Measurements from ENCODE around the gene HOXB7. TPM values are rescaled to one million over a fixed set of nuclear protein-coding genes. Genes with fewer than 3 reads are reported as not detected.
A peak's percentile ranks its signal among the peaks of the same experiment; 100 is the strongest.

The HOXB7 gene
- total and polyA plus RNA-seq, 4 donors: 0.08 to 0.31 (median 0.27) TPM

DNA sequence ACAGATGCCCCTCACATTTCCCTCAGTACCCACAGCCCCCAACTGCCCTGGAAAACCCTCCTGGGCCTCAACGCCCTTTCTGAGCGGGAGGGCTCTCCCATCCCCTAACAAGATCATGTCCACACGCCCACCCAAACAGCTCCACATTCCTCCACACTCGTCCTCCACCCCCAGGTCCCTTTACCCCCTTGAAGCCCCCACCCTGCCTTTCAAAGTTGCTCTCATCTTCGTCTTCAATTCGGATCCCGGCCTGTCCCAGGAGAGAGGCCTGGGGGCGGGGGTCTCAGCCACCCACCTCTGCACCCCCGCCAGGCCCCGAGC lies 47.0 kb downstream of the HOXB7 start:
- H3K27ac ChIP-seq (ENCODE audit: low read depth in 1 of 2, low read length in 2 of 2): peak overlapping the region in 1 of 2 donors; percentile 16
- H3K27me3 ChIP-seq (ENCODE audit: control insufficient read depth in 4 of 4, insufficient read depth in 4 of 4, low read length in 3 of 4): peaks cover 3 to 15% (median 8%) of the 10 kb centered on the region in 4 donors
- peaks cover 0 to 2% (median 0%) of the 10 kb centered on the region in 4 donors for H3K4me1 ChIP-seq (ENCODE audit: control insufficient read depth in 4 of 4, insufficient read depth in 4 of 4, low read length in 3 of 4)
- TF ChIP-seq, protein P1, sequence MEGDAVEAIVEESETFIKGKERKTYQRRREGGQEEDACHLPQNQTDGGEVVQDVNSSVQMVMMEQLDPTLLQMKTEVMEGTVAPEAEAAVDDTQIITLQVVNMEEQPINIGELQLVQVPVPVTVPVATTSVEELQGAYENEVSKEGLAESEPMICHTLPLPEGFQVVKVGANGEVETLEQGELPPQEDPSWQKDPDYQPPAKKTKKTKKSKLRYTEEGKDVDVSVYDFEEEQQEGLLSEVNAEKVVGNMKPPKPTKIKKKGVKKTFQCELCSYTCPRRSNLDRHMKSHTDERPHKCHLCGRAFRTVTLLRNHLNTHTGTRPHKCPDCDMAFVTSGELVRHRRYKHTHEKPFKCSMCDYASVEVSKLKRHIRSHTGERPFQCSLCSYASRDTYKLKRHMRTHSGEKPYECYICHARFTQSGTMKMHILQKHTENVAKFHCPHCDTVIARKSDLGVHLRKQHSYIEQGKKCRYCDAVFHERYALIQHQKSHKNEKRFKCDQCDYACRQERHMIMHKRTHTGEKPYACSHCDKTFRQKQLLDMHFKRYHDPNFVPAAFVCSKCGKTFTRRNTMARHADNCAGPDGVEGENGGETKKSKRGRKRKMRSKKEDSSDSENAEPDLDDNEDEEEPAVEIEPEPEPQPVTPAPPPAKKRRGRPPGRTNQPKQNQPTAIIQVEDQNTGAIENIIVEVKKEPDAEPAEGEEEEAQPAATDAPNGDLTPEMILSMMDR (IDR thresholded peaks at IDR 0.05; ENCODE audit: low read depth, low read length, missing input control): no peak
- TF ChIP-seq HNF4A (conservative IDR thresholded peaks at IDR 0.05) (no peak), SP1 (IDR thresholded peaks at IDR 0.05) (no peak), RXRA (IDR thresholded peaks at IDR 0.05) (no peak), FOXA1 (IDR thresholded peaks at IDR 0.05) (no peak), RAD21 (IDR thresholded peaks at IDR 0.05) (no peak), EGR1 (IDR thresholded peaks at IDR 0.05; ENCODE audit: low read depth in 2 of 2) (no peak), JUND (IDR thresholded peaks at IDR 0.05) (no peak), NR2F2 (IDR thresholded peaks at IDR 0.05) (no peak), HNF4G (IDR thresholded peaks at IDR 0.05) (no peak), FOXA2 (IDR thresholded peaks at IDR 0.05) (no peak), TAF1 (conservative IDR thresholded peaks at IDR 0.05) (no peak), YY1 (IDR thresholded peaks at IDR 0.05) (no peak), GABPA (IDR thresholded peaks at IDR 0.05 in 1 of 2, conservative IDR thresholded peaks at IDR 0.05 in 1 of 2) (no peak)
- TF ChIP-seq, protein P2, sequence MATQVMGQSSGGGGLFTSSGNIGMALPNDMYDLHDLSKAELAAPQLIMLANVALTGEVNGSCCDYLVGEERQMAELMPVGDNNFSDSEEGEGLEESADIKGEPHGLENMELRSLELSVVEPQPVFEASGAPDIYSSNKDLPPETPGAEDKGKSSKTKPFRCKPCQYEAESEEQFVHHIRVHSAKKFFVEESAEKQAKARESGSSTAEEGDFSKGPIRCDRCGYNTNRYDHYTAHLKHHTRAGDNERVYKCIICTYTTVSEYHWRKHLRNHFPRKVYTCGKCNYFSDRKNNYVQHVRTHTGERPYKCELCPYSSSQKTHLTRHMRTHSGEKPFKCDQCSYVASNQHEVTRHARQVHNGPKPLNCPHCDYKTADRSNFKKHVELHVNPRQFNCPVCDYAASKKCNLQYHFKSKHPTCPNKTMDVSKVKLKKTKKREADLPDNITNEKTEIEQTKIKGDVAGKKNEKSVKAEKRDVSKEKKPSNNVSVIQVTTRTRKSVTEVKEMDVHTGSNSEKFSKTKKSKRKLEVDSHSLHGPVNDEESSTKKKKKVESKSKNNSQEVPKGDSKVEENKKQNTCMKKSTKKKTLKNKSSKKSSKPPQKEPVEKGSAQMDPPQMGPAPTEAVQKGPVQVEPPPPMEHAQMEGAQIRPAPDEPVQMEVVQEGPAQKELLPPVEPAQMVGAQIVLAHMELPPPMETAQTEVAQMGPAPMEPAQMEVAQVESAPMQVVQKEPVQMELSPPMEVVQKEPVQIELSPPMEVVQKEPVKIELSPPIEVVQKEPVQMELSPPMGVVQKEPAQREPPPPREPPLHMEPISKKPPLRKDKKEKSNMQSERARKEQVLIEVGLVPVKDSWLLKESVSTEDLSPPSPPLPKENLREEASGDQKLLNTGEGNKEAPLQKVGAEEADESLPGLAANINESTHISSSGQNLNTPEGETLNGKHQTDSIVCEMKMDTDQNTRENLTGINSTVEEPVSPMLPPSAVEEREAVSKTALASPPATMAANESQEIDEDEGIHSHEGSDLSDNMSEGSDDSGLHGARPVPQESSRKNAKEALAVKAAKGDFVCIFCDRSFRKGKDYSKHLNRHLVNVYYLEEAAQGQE (IDR thresholded peaks at IDR 0.05): no peak
- TF ChIP-seq, protein P3, sequence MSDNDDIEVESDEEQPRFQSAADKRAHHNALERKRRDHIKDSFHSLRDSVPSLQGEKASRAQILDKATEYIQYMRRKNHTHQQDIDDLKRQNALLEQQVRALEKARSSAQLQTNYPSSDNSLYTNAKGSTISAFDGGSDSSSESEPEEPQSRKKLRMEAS (IDR thresholded peaks at IDR 0.05): no peak
- TF ChIP-seq, protein P4, sequence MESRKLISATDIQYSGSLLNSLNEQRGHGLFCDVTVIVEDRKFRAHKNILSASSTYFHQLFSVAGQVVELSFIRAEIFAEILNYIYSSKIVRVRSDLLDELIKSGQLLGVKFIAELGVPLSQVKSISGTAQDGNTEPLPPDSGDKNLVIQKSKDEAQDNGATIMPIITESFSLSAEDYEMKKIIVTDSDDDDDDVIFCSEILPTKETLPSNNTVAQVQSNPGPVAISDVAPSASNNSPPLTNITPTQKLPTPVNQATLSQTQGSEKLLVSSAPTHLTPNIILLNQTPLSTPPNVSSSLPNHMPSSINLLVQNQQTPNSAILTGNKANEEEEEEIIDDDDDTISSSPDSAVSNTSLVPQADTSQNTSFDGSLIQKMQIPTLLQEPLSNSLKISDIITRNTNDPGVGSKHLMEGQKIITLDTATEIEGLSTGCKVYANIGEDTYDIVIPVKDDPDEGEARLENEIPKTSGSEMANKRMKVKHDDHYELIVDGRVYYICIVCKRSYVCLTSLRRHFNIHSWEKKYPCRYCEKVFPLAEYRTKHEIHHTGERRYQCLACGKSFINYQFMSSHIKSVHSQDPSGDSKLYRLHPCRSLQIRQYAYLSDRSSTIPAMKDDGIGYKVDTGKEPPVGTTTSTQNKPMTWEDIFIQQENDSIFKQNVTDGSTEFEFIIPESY (IDR thresholded peaks at IDR 0.05): no peak
- TF ChIP-seq, protein P5, sequence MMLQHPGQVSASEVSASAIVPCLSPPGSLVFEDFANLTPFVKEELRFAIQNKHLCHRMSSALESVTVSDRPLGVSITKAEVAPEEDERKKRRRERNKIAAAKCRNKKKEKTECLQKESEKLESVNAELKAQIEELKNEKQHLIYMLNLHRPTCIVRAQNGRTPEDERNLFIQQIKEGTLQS (IDR thresholded peaks at IDR 0.05): no peak
- no peak for DNase-seq (ENCODE audit: low spot score)
- no peak overlapping the region for H3K9ac ChIP-seq (ENCODE audit: low read depth in 1 of 2, low read length in 2 of 2)
- 24% methylated on average over 10 of the region's 10 CpGs for WGBS
- no peaks in the 10 kb centered on the region for H3K36me3 ChIP-seq (ENCODE audit: control insufficient read depth in 4 of 4, insufficient read depth in 3 of 4, low read depth in 1 of 4, low read length in 3 of 4)
- no peaks in the 10 kb centered on the region for H3K9me3 ChIP-seq (ENCODE audit: control insufficient read depth in 4 of 4, low read length in 3 of 4)
- peak overlapping the region in 1 of 3 donors; percentile 31 for H3K4me3 ChIP-seq (ENCODE audit: low read depth in 1 of 3, low read length in 3 of 3)

All from liver (tissue), 9 donors.